Choroid plexus epithelial cell (primary cell): Measurements from ENCODE around the gene DEDD.
A peak's percentile ranks its signal among the peaks of the same experiment; 100 is the strongest.

Experiments
- DNase-seq: peaks from one replicate; pipeline ENCODE4 v3.0.0-alpha.2; 2010; ENCODE audit warnings: low read depth
- H3K4me3 ChIP-seq: 2 replicates; pipeline ENCODE4 v1.5.1; 2011; ENCODE audit warnings: low read depth, mild to moderate bottlenecking, control low read depth, low read length, moderate library complexity
- CTCF ChIP-seq: conservative IDR thresholded peaks from 2 replicates; pipeline ENCODE4 v1.5.1; 2011; ENCODE audit warnings: low read depth, mild to moderate bottlenecking, control low read depth, inconsistent platforms, low read length, moderate library complexity

Gene DEDD

GRCh38 chr1:161171696-161172095 lies 39.2 kb upstream of the DEDD start:
- no peak for DNase-seq
- TF ChIP-seq CTCF, result no peak
- H3K4me3 ChIP-seq, result no peak overlapping the region

- peak; percentile 50 for TF ChIP-seq CTCF
- no peak for DNase-seq
- no peak overlapping the region for H3K4me3 ChIP-seq
These were observed 38.7 kb upstream of the DEDD start for GRCh38 chr1:161171191-161171590.

- no peak overlapping the region for H3K4me3 ChIP-seq
- TF ChIP-seq CTCF, result no peak
- no peak for DNase-seq
These were observed 36.4 kb upstream of the DEDD start for GRCh38 chr1:161168906-161169305.

- no peak for DNase-seq
- H3K4me3 ChIP-seq, result peak overlapping the region; percentile 84
- peak; percentile 2 for TF ChIP-seq CTCF
These were observed 34.4 kb upstream of the DEDD start for GRCh38 chr1:161166669-161167548.

GRCh38 chr1:161165742-161166668 lies 33.5 kb upstream of the DEDD start, which contains the start of gene PPOX:
Gene PPOX (plus strand): TSS chr1:161166426. CDS start chr1:161166848, 422 bp downstream.
- H3K4me3 ChIP-seq, result peak within 1 kb of the TSS; percentile 84
- TF ChIP-seq CTCF, result peak; percentile 69
- DNase-seq, result peak; percentile 99

- no peak for DNase-seq
- peak overlapping the region; percentile 84 for H3K4me3 ChIP-seq
- TF ChIP-seq CTCF, result no peak
These were observed 32.6 kb upstream of the DEDD start for GRCh38 chr1:161164901-161165610.
